ENCODE measurements around the gene RAI1. TPM values are rescaled to one million over a fixed set of nuclear protein-coding genes. Genes with fewer than 3 reads are reported as not detected.

Gene RAI1
- total and polyA plus RNA-seq, 10 donors, result 5.4 to 61.9 (median 35.2) TPM

- intact Hi-C loops (cut with DNase I; ENCODE audit: low total_unique reads), result no loop called here
- WGBS, 5 donors, result 88 to 94% (median 89%) methylated on average over 4 to 8 of the region's 8 CpGs
- Histone ChIP-seq H3K9me3 (no peaks in the 10 kb centered on the region), H3K4me1 (peaks cover 26 to 64% (median 44%) of the 10 kb centered on the region in 6 donors), H3K4me3 (no peak overlapping the region), H3K27me3 (replicated peaks in 1 of 7) (no peaks in the 10 kb centered on the region), H3K36me3 (peaks cover 0 to 24% (median 0%) of the 10 kb centered on the region in 6 donors), H3K27ac (no peak overlapping the region)
- TF ChIP-seq POLR2AphosphoS5 (IDR thresholded peaks at IDR 0.05), result peak in 1 of 3 donors; percentile 23
- TF ChIP-seq POLR2A (IDR thresholded peaks at IDR 0.05), result no peak
- no peak for DNase-seq
These were observed 164.7 kb downstream of the RAI1 start for GRCh38 chr17:17846003-17846402.

- DNase-seq, result no peak
- intact Hi-C loops (cut with DNase I; ENCODE audit: low total_unique reads), result no loop called here
- peak in 1 of 3 donors; percentile 14 for TF ChIP-seq POLR2AphosphoS5 (IDR thresholded peaks at IDR 0.05)
- TF ChIP-seq CTCF (IDR thresholded peaks at IDR 0.05 in 8 of 11, conservative IDR thresholded peaks at IDR 0.05 in 3 of 11), result no peak
- H3K4me3 ChIP-seq, result no peak overlapping the region
- H3K4me1 ChIP-seq, result peaks cover 20 to 64% (median 43%) of the 10 kb centered on the region in 6 donors
- H3K36me3 ChIP-seq, result peaks cover 0 to 24% (median 0%) of the 10 kb centered on the region in 6 donors
- no peaks in the 10 kb centered on the region for H3K27me3 ChIP-seq (replicated peaks in 1 of 7)
- no peaks in the 10 kb centered on the region for H3K9me3 ChIP-seq
- 87 to 92% (median 92%) methylated on average over 3 to 8 of the region's 8 CpGs for WGBS, 5 donors
- H3K27ac ChIP-seq, result no peak overlapping the region
These were observed 165.4 kb downstream of the RAI1 start for GRCh38 chr17:17846645-17847044.

- Histone ChIP-seq H3K27me3 (replicated peaks in 1 of 7) (no peaks in the 10 kb centered on the region), H3K4me1 (peaks cover 19 to 62% (median 37%) of the 10 kb centered on the region in 6 donors), H3K27ac (peak overlapping the region in 1 of 8 donors; percentile 92), H3K4me3 (no peak overlapping the region), H3K36me3 (peaks cover 0 to 24% (median 0%) of the 10 kb centered on the region in 6 donors), H3K9me3 (no peaks in the 10 kb centered on the region)
- no peak for DNase-seq
- intact Hi-C loops (cut with DNase I; ENCODE audit: low total_unique reads), result no loop called here
- WGBS, 5 donors, result 71 to 83% (median 81%) methylated on average over 16 to 17 of the region's 17 CpGs
- no peak for TF ChIP-seq CTCF (IDR thresholded peaks at IDR 0.05 in 8 of 11, conservative IDR thresholded peaks at IDR 0.05 in 3 of 11)
- no peak for TF ChIP-seq POLR2A (IDR thresholded peaks at IDR 0.05)
- TF ChIP-seq POLR2AphosphoS5 (IDR thresholded peaks at IDR 0.05), result no peak
These were observed 165.9 kb downstream of the RAI1 start for GRCh38 chr17:17847118-17847689.

- H3K27ac ChIP-seq, result peak overlapping the region in 3 of 8 donors; percentile 83 to 92 (median 88)
- TF ChIP-seq POLR2A (IDR thresholded peaks at IDR 0.05), result no peak
- no peak for TF ChIP-seq POLR2AphosphoS5 (IDR thresholded peaks at IDR 0.05)
- TF ChIP-seq CTCF (IDR thresholded peaks at IDR 0.05 in 8 of 11, conservative IDR thresholded peaks at IDR 0.05 in 3 of 11), result no peak
- H3K36me3 ChIP-seq, result peaks cover 0 to 24% (median 0%) of the 10 kb centered on the region in 6 donors
- no peak overlapping the region for H3K4me3 ChIP-seq
- peaks cover 19 to 56% (median 34%) of the 10 kb centered on the region in 6 donors for H3K4me1 ChIP-seq
- no peaks in the 10 kb centered on the region for H3K9me3 ChIP-seq
- no peak for DNase-seq
- 82 to 96% (median 91%) methylated on average over 3 to 5 of the region's 5 CpGs for WGBS, 5 donors
- intact Hi-C loops (cut with DNase I; ENCODE audit: low total_unique reads), result no loop called here
- H3K27me3 ChIP-seq (replicated peaks in 1 of 7), result no peaks in the 10 kb centered on the region
These were observed 166.5 kb downstream of the RAI1 start for GRCh38 chr17:17847726-17848125.

Data from spleen (tissue), 11 donors.